ENCODE measurements around the gene ZNF862.

Gene ZNF862

DNA sequence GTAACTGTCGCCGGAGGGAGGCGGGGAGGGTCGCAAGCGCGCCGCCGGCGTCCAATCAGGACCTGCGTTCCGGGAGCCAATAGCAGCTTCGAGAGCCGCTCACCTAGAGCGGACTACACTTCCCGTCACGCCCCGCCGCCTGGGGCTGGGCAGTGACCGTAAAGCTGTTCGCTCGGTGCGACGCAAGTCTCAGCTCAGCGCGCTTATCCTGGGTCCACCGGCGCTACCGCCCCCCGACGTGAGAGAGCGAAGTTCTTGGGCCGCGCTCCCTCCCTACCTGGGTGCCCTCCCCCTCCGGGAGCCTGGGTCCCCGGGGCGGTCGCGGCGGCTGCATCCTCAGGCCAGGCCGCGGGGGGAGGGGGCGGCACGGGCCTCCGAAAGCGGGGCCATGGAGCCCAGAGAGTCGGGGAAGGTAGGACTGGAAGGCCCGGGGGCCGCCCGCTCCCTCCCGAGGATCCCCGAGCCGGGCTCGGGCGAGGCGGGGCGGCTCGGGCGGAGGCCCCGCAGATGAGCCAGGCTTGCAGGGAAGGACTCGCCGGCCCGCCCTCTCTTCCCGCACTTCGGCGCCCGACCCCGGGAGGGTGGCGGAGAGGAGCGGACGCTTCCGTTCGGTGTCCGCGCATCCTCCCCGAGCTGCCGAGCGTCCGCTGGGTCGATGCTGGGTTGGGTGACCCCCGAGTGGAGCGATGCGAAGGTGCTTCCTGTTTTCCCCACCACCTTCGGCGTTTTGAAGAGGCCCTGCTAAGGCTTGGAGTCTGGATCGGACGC, at the start of gene ZNF862:
Gene ZNF862, plus strand, starts transcription at position 152 of the 768 bp plus-strand sequence. Its CDS starts 237 bp downstream, at position 389.
- peak; percentile 93 to 94 for DNase-seq (ENCODE audit: low read depth in 2 of 2)

DNA sequence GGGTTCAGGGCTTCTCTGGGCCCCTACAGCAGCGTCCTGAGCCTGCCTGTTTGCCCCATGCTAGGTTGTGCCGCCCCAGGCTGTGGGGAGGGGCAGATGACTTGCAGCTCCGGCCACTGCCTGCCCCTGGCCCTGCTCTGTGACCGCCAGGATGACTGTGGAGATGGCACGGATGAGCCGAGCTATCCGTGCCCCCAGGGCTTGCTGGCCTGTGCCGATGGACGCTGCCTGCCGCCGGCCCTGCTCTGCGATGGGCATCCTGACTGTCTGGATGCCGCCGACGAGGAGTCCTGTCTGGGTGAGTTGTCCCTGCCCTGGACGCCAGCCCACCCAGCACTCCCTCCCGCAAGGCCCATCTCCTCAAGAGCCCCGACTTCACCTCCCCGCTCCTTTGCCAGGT, 49.1 kb upstream of the ZNF862 start:
- no peak for DNase-seq (ENCODE audit: low read depth in 2 of 2)

DNA sequence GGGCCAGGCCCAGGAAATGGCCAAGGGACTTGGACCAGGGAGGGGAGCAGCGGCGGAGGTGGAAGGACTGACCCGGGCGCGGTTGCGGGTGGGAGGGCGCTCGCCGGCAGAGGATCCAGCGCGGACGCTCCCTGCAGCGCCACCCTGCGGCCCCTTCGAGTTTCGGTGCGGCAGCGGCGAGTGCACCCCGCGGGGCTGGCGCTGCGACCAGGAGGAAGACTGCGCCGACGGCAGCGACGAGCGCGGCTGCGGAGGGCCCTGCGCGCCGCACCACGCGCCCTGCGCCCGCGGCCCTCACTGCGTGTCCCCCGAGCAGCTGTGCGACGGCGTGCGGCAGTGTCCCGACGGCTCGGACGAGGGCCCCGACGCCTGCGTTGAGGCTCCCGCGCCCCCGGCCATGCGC, 48.0 kb upstream of the ZNF862 start:
- DNase-seq (ENCODE audit: low read depth in 2 of 2) = peak in 1 of 2 experiments; percentile 36

DNA sequence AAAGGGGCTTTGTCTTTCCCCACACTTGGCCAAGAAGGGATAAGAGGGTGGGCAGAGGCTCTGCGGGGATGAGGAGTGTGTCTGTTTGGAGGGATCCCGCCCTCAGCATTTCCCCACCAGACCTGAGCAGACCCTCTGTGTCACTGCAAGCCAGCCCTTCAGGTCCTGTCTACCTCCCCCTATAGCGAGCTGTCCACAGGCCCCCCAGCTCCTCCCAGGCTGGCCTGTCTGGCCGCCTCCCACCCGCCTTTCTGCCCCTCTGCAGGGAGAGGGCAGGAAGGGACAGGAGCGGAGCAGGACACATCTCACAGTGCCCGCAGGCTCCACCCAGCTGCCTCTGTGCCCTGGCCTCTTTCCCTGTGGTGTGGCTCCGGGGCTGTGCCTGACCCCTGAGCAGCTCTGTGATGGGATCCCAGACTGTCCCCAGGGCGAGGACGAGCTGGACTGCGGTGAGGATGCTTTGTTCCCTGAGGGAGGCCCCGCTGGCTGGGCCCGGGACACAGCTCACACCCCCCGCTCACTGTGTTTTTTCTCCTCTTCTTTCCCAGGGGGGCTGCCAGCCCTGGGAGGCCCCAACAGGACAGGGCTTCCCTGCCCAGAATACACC, 47.3 kb upstream of the ZNF862 start:
- DNase-seq (ENCODE audit: low read depth in 2 of 2) = no peak

DNA sequence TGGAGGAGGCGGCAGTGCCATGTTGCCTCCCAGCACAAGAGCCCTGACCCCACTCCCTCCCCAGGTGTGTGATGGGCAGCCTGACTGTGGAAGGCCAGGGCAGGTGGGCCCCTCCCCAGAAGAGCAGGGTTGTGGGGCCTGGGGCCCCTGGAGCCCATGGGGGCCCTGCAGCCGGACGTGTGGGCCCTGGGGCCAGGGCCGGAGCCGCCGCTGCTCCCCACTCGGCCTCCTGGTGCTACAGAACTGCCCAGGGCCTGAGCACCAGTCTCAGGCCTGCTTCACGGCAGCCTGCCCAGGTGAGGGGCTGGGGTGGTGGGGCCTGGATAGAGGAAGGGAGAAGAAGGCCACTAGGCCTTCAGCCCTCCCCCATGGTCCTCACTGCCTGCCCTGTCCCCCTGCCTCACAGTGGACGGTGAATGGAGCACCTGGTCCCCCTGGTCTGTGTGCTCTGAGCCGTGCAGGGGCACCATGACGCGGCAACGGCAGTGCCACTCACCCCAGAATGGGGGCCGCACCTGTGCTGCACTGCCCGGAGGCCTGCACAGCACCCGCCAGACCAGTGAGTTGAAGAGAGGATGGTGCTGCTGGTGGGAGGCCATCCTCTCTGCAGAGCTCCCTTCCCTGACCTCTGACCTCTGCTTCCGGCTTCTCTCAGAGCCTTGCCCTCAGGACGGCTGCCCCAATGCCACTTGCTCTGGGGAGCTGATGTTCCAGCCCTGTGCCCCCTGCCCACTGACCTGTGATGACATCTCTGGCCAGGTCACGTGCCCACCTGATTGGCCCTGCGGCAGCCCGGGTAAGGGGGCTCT, 46.6 kb upstream of the ZNF862 start:
- no peak for DNase-seq (ENCODE audit: low read depth in 2 of 2)

DNA sequence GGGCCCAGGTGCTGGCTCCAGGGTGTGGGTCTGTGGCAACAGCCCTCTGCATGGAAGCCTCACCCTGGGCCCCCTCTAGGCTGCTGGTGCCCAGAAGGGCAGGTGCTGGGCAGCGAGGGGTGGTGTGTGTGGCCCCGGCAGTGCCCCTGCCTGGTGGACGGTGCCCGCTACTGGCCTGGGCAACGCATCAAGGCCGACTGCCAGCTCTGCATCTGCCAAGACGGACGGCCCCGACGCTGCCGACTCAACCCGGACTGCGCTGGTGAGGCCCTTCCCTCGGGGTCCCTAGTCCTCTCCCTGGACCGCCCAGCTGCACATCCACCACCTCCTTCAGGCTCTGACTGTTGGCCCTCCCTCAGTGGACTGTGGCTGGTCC, 46.0 kb upstream of the ZNF862 start:
- no peak for DNase-seq (ENCODE audit: low read depth in 2 of 2)

DNA sequence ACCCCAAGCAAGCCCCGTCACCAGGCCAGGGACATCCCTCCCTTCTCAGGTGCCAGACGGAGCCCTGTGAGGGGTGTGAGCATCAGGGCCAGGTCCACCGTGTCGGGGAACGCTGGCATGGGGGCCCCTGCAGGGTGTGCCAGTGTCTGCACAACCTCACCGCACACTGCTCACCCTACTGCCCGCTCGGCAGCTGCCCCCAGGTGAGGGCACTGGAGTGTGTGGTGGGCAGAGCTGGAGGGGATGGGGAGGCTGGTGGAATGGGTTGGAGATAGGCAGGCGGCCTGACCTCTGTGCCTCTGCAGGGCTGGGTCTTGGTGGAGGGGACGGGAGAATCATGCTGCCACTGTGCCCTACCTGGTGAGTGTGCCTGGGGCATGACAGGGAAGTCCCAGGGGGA, 44.9 kb upstream of the ZNF862 start:
- DNase-seq (ENCODE audit: low read depth in 2 of 2) = no peak

DNA sequence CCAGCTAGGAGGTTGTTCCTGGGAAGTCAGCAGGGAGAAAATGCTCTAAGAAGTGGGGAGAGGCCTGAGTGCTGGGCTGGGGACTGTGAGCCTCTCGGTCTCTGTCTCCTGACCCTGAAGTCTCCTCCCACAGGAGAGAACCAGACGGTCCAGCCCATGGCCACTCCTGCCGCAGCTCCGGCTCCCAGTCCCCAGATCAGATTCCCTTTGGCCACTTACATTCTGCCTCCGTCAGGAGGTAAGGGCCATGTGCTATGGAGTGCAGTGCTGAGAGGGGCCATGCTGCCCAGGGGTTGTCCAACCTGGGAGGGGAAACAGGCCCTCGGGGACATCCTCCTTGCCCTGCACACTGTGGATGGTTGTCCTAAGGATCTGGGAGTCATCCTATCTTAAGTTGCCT, 43.5 kb upstream of the ZNF862 start:
- no peak for DNase-seq (ENCODE audit: low read depth in 2 of 2)

DNA sequence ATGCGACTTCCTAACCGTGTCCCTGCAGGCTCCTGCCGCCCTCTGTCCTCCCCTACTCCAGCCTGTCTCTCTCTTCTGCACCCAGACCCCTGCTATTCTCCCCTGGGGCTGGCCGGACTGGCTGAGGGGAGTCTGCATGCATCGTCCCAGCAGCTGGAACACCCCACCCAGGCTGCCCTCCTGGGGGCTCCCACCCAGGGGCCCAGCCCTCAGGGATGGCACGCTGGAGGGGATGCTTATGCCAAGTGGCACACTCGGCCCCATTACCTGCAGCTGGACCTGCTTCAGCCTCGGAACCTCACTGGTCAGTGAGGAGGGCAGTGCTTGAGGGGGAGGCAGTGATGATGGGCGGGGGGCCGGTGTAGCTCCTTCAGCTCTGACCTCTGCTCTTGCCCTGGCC, 43.0 kb upstream of the ZNF862 start:
- DNase-seq (ENCODE audit: low read depth in 2 of 2) = no peak

DNA sequence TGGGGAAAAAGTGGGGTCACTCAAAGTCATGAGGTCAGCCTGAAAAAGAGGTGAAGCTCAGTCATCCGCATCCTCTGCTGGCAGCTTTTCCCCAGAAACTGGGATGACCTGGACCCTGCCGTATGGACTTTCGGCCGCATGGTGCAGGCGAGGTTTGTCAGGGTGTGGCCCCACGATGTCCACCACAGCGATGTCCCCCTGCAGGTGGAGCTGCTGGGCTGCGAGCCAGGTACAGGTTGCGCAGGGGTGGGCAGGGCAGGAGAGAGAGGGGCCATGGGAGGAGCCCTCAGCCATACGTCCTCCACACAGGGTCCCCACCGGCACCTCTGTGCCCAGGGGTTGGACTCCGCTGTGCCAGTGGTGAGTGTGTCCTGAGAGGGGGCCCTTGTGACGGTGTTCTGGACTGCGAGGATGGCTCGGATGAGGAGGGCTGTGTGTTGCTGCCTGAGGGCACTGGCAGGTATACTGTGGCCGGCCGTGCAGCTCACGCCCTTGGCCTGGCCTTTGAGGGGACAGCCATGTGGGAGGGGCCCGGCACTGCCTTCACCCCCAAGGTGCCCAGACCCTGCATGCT, 41.8 kb upstream of the ZNF862 start:
- no peak for DNase-seq (ENCODE audit: low read depth in 2 of 2)

DNA sequence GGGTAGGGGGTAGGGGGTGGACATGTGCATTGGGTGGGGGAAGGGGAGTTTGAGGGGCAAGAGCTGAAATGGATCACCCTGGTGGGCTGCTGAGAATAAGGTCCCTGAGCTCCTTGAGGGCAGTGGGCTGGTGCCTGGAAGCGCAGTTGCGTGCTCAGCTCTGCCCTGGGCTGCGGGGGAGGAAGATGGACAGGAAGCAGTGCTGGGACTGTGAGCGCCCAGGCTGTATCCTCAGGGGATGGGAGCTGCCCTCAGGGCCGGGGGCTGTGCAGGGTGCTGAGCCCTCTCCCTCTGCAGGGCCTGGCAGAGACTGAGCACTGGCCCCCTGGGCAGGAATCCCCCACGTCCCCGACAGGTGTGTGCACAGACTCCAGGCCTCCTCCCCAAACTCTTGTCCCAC, 40.4 kb upstream of the ZNF862 start:
- DNase-seq (ENCODE audit: low read depth in 2 of 2) = no peak

DNA sequence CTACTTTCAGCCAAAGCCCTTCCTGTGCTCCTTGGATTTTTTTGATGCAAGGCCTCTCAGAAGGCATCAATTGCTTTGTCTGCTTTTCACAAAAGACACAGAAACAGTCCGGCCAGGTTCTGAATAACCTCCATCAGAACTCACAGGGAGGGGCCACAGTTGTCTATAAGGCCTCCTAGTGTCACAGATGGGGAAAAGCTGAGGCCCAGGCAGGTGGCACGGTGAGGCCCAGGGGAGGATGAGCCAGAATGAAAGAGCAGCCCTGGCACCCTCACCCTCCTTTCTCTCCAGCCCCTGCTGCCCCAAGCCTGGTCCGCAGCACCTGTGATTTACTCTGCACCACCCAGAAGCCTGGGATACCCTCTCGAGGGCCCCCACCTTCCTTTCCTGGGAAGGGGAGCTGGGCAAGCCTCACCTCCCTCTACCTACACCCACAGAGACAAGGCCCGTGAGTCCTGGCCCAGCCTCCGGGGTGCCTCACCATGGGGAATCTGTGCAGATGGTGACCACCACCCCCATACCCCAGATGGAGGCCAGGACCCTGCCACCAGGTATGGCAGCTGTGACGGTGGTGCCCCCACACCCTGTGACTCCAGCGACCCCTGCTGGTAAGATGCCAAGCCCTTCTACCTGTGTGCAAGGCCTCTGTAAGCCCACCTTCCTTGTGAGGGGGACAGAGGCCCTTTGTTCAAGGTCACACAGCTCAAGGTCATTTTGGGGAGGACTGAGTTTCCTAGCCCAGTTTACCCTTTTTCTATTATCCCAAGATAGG, 38.6 kb upstream of the ZNF862 start:
- peak; percentile 15 to 40 for DNase-seq (ENCODE audit: low read depth in 2 of 2)

DNA sequence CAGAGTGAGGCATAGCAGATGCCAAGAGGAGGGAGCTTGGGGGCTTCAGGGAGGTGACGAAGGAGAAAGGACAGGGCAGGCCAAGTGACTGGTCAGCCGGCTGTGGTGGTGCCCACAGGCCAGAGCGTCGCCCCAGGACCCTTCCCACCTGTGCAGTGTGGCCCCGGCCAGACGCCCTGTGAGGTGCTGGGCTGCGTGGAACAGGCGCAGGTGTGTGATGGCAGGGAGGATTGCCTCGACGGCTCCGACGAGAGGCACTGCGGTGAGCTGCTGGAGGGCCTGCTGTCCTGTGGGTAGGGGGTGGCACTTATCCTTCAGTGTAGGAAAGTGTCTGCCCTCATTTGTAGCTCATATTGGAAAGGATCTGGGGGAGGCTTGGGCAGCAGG, 38.0 kb upstream of the ZNF862 start:
- DNase-seq (ENCODE audit: low read depth in 2 of 2) = no peak

DNA sequence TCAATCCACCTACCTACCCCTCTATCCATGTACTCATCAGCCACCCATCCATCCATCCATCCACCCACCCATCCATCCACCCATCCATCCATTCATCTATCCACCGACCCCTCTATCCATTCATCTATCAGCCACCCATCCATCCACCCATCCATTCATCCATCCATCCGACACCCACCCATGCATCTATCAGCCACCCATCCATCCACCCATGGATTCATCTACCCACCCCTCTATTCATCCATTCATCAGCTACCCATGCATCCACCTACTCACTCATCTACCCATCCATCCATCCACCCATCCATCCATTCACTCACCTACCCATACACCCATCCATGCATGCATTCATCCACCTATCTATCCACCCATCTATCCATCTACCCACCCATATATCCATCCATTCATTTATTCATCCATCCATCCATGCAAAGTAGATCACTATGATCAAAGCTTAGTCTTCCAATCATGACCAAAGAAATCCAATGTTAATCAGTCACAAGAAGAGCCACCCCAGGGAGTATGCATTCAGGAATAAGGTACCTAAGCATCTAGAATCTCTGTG, 37.1 kb upstream of the ZNF862 start:
- DNase-seq (ENCODE audit: low read depth in 2 of 2) = no peak

DNA sequence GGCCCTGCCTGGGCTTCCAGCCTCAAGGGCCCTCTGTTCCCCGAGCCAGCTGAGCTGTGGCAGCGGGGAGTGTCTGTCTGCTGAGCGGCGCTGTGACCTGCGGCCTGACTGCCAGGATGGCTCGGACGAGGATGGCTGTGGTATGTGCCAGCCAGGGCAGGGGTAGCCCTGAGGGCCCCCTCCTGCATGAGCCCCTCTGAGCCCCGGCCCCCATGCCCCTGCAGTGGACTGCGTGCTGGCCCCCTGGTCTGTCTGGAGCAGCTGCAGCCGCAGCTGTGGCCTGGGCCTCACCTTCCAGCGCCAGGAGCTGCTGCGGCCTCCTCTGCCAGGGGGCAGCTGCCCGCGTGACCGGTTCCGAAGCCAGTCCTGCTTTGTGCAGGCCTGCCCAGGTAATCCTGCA, 36.4 kb upstream of the ZNF862 start:
- no peak for DNase-seq (ENCODE audit: low read depth in 2 of 2)

DNA sequence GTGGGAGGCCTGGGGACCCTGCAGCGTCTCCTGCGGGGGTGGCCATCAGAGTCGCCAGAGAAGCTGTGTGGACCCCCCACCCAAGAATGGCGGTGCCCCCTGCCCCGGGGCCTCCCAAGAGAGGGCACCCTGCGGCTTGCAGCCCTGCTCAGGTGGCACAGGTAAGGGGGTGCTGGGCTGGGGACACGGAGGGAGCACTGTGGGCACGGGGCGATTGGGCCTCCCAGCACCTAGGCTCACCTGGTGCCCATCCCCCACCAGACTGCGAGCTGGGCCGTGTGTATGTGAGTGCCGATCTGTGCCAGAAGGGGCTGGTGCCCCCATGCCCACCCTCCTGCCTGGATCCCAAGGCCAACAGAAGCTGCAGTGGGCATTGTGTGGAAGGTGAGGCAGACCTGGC, 35.2 kb upstream of the ZNF862 start:
- DNase-seq (ENCODE audit: low read depth in 2 of 2) = no peak

DNA sequence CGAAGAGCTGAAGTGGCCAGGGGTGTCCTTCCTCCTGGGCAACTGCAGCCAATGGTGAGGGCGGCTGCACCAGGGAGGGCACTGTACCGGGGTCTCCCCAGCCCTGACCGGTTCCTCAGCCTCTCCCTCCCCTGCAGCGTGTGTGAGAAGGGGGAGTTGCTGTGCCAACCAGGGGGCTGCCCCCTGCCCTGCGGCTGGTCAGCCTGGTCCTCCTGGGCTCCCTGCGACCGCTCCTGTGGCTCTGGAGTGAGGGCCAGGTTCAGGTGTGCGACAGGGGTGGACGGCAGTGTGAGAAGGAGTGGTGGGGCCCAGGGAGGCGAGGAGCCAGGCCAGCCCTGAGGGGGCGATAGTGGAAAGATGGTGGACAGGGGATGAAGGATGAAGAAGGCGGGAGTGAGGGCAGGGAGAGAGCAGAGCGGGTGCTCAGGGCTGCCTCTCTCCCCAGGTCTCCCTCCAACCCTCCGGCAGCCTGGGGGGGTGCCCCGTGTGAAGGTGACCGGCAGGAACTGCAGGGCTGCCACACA, 34.6 kb upstream of the ZNF862 start:
- DNase-seq (ENCODE audit: low read depth in 2 of 2) = no peak

DNA sequence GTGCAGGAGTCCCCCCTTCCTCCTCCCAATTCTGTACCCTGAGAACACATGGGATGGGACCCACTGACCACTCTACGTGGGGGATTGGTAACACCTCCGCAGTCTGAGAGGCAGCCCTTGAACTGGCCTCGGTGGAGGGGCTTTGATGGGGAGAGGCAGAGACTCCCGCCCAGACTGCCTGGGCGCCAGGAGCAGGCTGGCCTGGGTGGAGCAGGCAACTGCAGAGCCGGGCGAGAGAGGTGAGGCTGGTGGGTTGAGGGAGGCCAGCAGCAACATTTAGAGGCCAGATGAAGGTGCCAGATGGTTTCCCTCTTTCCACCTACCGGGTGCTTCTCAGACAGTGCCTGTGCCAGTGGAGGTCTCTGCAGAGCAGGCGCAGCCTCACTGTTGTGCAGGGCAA, 34.1 kb upstream of the ZNF862 start:
- DNase-seq (ENCODE audit: low read depth in 2 of 2) = no peak

DNA sequence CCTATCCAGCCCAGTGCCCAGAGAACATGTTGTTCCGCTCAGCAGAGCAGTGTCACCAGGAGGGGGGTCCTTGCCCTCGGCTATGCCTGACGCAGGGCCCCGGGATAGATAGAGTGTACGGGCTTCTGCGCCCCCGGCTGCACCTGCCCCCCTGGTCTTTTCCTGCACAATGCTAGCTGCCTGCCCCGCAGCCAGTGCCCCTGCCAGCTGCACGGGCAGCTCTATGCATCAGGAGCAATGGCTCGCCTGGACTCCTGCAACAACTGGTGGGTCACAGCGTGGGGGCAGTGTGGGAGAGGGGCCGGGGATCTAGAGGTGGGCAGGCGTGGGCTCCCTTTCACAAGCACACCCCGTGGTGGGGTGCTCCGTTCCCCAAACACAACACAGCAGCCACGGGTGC, 31.4 kb upstream of the ZNF862 start:
- DNase-seq (ENCODE audit: low read depth in 2 of 2) = no peak

DNA sequence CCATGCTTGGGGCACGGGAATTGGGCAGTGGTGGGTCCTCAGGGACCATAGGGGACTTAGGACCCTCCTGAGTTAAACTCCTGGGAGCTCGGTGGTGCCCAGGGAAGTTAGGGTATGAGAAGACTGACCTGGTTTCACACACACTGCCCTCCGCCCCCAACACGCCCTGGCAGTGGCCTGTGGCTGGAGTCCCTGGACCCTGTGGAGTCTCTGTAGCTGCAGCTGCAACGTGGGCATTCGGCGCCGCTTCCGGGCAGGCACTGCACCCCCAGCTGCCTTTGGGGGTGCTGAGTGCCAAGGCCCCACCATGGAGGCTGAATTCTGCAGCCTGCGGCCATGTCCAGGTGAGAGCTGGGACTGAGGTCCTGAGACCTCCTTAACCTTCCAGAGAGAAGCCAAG, 29.9 kb upstream of the ZNF862 start:
- no peak for DNase-seq (ENCODE audit: low read depth in 2 of 2)

DNA sequence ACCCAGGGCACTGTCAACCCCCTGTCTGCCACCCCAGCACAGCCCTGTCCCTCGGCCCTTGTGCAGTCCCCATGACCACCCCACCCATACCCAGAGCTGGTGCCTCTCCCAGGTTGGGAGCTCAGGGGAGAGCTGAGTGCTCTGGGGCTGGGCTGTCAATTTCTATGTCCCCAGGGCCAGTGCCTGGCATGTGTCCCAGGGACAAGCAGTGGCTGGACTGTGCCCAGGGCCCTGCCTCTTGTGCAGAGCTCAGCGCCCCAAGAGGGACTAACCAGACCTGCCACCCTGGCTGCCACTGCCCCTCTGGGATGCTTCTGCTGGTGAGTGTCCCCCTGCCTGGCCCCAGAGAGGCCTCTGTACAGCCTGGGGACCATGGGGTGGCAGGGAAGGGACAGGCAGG, 29.0 kb upstream of the ZNF862 start:
- no peak for DNase-seq (ENCODE audit: low read depth in 2 of 2)
